NCI-H2081 (cell line): Measurements from ENCODE around the gene RIMBP2.
"Not testable (repeated sequence)": the region's sequence is repeated elsewhere in the genome, so short reads cannot be mapped to it uniquely, and the experiment has no call there.

ENCODE experiments used
- DNase-seq, 2 experiments: peaks; one replicate each; lab custom pipeline; 2025; lab: John Stamatoyannopoulos, UW

The RIMBP2 gene

DNA sequence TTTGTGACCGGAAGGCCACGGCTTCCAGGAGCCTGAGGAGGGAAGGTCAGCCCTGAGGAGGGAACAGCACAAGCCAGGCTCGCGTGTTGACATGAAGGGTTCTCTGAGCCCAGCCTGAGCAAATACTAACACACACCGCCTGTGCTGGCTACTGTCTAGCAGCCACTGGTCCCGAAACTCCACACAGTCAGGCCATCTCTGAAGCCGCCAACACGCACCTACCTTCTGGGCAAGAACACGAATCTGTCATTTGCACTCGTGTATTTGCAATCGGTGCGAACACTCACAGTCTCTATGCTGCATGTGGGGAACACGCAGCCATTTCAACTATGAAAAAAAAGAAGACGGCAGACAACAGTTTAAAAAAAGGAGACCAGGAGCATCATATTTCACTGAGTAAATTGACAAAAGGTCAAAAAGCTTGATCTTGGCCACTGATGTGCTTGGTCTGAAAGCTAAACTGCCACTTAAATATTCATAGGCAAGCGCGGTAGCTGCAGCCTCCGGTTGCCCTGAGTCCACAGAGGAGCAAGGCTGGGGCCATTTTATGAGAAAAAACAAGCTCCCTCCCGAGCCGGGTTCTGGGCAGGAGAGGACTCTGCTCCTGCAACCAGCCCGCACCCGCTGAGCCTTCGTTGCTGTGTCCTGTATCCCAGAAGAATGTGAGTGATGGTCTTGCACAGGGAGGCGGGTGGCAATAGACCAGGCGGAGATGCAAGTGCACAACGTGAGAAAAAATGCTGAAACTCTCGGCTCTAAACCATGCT, 57.8 kb downstream of the RIMBP2 start:
- no peak for DNase-seq

GRCh38 chr12:130656411-130656810, 59.7 kb downstream of the RIMBP2 start:
- no peak for DNase-seq

- no peak for DNase-seq
These were observed 60.2 kb downstream of the RIMBP2 start for GRCh38 chr12:130655881-130656280.

GRCh38 chr12:130655010-130655409, 61.1 kb downstream of the RIMBP2 start:
- no peak for DNase-seq

- no peak for DNase-seq
These were observed 64.7 kb downstream of the RIMBP2 start for GRCh38 chr12:130651188-130651959.

DNA sequence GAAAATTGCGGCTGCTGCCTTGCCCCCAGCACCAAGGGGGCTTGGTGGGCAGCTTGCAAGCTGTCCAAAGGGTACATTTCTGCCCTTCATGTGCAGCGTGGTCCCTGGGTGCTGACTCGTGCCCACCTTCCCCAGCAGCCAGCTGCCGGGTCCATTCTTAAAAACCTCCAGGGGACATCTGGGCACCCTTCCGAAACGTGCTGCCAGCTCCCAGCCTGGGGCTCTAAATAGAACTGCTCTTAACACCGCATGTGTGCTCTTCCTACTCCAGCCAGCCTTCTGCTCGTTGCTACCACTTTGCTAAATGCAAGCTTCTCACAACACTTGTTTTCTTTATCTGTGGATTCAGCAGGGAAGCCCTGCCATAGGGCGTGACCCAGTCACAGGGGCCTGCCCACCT, 66.0 kb downstream of the RIMBP2 start:
- no peak for DNase-seq

GRCh38 chr12:130649101-130650045, 66.7 kb downstream of the RIMBP2 start:
- DNase-seq: no peak

GRCh38 chr12:130647814-130648213, 68.3 kb downstream of the RIMBP2 start:
- no peak for DNase-seq

DNA sequence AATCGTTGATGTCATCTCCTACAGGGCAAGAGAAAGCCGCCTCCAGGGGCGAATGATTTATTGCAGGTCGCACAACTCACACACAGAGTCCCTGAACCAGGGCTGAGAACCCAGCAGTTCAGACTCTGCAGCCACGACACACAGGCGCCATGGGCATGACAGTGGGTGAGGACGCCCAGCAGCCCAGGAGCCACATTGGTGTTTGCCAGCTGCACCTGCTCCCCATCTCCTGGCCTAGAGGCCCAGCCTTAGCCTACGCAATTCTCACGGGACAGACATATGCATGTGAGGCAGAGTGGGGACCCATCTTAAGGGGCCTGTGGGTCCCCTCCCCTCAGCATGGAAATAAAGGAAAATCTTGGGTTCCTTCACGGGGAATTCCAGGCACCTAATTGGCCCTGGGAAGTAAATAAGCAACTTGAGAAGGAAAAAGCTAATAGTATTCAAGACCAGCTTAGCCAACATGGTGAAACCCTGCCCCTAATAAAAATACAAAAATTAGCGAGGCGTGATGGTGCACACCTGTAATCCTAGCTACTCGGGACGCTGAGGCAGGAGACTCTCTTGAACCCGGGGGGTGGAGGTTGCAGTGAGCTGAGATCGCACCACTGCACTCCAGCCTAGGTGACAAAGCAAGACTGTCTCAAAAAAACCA, 69.3 kb downstream of the RIMBP2 start:
- DNase-seq: no peak

DNA sequence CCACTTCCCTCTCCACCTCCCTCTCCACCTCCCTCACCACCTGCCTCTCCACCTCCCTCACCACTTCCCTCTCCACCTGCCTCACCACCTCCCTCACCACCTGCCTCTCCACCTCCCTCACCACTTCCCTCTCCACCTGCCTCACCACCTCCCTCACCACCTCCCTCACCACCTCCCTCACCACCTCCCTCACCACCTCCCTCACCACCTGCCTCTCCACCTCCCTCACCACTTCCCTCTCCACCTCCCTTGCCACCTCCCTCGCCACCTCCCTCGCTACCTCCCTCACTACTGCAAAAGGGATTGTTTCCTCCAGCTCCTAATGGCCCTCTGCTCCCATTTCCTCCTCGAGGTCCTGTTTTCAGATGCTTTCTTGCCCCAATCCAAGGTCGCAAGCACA, 69.9 kb downstream of the RIMBP2 start:
- not testable (repeated sequence) for DNase-seq

DNA sequence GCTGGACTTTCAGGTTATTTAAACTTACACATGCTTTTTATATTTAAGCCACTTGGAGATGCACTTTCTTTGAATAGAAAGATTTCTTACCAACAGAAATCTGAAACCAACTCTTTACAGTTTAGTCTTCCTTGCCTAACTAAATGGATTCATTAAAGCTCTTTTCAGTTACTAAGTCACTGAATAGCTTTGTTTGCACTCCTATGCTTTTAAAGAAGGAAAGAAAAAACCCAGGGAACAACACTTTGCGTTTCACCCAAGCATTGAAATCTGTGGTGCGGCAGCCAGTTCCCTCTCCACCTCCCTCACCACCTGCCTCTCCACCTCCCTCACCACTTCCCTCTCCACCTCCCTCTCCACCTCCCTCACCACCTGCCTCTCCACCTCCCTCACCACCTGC, 70.3 kb downstream of the RIMBP2 start:
- DNase-seq: no peak

DNA sequence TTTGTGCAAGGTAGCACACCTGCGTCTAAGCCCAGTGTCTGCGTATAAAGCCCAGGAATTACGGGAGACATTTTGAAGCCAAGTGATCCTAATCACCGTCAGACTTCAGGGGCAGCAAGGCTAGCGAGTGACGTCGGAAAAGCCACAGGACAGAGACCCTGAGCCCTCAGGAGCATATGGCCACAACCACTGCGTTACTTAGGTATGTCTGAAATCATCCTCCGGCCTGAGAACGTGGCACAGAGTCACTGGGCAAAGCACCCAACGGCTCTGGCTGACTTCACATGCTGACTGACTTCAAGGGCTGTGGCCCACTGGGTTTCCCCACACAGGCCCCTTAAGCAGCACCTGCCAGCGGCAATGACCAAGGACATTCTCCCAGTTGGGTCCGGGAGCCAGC, 71.5 kb downstream of the RIMBP2 start:
- DNase-seq: no peak

DNA sequence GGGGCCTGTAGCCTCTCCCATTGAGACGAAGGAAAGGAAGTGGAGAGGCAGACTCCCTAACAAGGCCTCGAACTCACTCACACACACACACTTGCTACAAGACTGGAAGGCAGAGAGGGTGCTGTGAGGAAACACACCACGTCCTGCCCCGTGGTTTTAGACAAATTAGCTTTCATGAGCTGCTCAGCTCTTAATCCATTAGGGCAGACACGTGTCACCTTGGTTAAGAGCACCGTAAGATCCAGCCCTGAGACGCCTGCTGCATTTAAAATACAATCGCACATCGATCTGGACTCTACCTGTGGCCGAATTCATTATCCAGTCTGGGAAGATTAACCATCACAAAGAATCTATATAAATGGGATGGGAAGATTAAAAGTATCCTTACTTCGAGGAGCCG, 72.0 kb downstream of the RIMBP2 start:
- no peak for DNase-seq

GRCh38 chr12:130642856-130643255, 73.2 kb downstream of the RIMBP2 start:
- peak in 1 of 2 experiments; percentile 60 for DNase-seq

DNA sequence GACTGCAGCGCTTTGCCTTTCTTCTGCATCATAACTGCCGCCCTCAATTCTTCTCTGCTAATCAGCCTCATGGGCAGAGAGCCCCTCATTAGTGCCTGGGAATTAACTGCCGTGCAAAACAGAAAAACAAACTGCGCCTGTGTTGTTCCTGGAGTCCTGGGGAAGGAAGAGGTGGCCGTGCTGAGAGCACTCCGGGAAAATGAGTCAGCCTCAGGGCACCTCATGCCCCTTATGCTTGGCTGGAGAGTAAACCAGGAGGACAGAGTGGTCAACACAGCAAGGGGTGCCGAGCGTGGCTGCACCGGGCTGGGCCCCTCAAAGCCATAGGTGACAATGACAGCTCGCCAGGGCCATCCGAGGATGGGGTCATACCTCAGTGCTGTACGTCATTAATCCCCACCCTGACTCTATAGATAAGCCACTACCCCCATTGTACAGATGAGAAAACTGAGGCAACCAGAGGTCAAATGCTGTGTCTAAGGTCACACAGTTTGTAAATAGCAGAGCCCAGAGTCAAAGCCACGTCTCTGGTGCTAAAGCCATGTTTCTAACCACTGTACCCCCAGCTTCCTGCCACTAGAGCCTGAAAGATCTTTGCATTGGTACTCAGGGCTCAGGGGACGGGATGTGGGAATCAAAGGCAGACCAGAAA, 74.4 kb downstream of the RIMBP2 start:
- DNase-seq: no peak

GRCh38 chr12:130640901-130641300, 75.2 kb downstream of the RIMBP2 start:
- no peak for DNase-seq

DNA sequence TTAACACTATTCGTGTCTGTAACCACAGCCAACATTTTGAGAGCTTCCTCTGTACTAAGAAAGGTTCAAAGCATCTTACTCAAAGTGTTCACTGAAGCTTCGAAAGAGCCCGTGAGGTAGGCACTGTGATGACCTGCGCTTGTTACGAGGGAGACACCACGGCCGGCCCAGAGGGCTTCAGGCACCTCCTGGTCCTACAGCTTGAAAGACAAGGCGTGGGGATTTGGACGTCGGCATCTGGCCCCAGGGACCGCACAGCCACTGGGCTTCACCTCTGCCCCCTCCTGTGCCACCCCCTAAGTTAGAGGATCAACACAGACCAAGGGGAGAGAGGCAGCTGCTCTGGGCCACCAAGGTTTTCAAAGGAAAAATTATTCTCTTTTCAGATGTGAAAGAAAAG, 75.6 kb downstream of the RIMBP2 start:
- DNase-seq: no peak

- DNase-seq: no peak
These were observed 76.3 kb downstream of the RIMBP2 start for GRCh38 chr12:130639476-130640424.

DNA sequence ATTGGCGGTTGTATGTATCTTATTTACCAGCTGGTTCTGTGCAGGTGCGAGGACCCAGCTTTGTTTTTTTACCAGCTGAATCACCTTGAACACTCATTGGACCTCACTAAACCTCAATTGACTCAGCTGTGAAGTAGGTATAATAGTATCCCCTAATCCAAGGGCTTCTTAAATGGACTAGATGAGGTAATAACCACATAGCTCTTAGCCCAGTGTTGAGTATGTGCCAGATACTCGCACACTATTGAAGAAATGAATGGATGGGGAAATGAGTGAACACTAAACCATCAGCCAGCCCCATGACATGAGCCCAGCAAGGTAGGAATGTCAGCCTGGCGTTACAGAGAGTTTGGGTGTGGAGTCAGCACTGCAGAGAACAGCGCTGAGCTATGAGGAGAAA, 79.7 kb downstream of the RIMBP2 start:
- DNase-seq: no peak

DNA sequence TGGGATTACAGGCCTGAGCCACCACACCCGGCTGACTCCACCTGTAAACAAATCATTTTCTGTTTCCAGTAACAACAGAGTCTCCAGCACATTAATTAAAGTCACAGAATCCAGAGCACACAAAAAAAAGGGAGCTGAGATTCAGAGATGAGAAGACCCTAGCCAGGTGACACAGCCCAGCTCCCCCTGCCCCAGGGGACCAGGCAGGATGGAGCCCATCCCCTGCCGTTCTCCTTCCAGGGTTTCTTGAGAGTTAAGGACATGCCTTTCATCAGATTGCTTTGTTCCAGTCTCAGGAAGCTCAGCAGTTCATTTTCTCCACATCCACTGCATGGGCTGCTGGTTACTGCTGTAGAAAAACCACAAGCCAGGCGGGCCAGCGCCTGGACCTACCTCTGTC, 81.2 kb downstream of the RIMBP2 start:
- peak in 1 of 2 experiments; percentile 36 for DNase-seq
